Measurements from ENCODE around the gene TMEFF2.

Gene TMEFF2

DNA sequence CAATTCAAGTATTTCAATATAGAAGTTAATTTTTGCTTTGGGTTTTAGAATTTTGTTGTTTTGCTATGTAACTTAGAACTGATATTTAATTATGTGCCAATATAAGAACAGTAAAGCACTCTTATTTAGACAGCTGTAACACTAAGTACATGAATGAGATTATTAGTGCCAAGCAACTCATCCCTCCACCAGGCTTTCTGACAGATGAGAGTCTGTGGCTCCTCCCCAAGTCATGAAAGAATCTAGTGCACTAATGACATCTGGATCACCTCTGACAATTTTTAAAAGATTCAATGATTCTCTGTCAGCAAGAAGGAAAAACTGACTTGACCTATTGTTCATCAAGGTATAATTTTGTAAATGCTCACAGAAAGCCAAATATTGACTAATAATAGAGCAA is 67.8 kb downstream of the TMEFF2 start:
- no peak overlapping the region for H2AFZ ChIP-seq (ENCODE audit: low read length)
- no peaks in the 10 kb centered on the region for H3K79me1 ChIP-seq (ENCODE audit: low read depth, low read length)
- no peaks in the 10 kb centered on the region for H3K27me3 ChIP-seq (ENCODE audit: control insufficient read depth in 3 of 3, insufficient read depth in 3 of 3, low read depth in 1 of 3, low read length in 3 of 3)
- H2BK15ac ChIP-seq (ENCODE audit: low read length) = no peak overlapping the region
- H3K36me3 ChIP-seq (replicated peaks in 1 of 2; ENCODE audit: control insufficient read depth in 2 of 2, insufficient read depth in 2 of 2, low read length in 2 of 2) = no peaks in the 10 kb centered on the region
- no peak overlapping the region for H3K14ac ChIP-seq (ENCODE audit: low read length)
- no peak overlapping the region for H2BK120ac ChIP-seq (ENCODE audit: low read depth, low read length)
- DNase-seq (ENCODE audit: low spot score) = no peak
- no peak overlapping the region for H3K4me2 ChIP-seq (ENCODE audit: insufficient read depth, low read length, poor library complexity, severe bottlenecking)
- H2BK5ac ChIP-seq (ENCODE audit: low read length) = no peak overlapping the region
- peaks cover 0 to 2% of the 10 kb centered on the region in 2 donors for H3K9me3 ChIP-seq (replicated peaks in 1 of 2; ENCODE audit: control insufficient read depth in 2 of 2, insufficient read depth in 1 of 2, low read depth in 1 of 2, low read length in 2 of 2)
- no peak overlapping the region for H3K4ac ChIP-seq (ENCODE audit: low read length)
- H2AK5ac ChIP-seq (ENCODE audit: low read depth, low read length) = no peak overlapping the region
- H3K4me1 ChIP-seq (ENCODE audit: control insufficient read depth in 2 of 2, insufficient read depth in 1 of 2, low read depth in 1 of 2, low read length in 2 of 2) = peaks cover 0 to 2% of the 10 kb centered on the region in 2 donors
- H4K8ac ChIP-seq (ENCODE audit: low read depth, low read length) = no peak overlapping the region
- no peak overlapping the region for H4K91ac ChIP-seq (ENCODE audit: low read depth, low read length, poor library complexity)
- no peak overlapping the region for H3K23ac ChIP-seq (ENCODE audit: low read depth, low read length, poor library complexity)
- no peak overlapping the region for H2BK12ac ChIP-seq (ENCODE audit: low read length)
- H3K18ac ChIP-seq (ENCODE audit: low read length) = no peak overlapping the region
- H3K27ac ChIP-seq (replicated peaks; ENCODE audit: low read length) = no peak overlapping the region
- no peak overlapping the region for H3K4me3 ChIP-seq (ENCODE audit: low read length in 2 of 2)
- no peak overlapping the region for H3K9ac ChIP-seq (ENCODE audit: low read depth, low read length, poor library complexity)

DNA sequence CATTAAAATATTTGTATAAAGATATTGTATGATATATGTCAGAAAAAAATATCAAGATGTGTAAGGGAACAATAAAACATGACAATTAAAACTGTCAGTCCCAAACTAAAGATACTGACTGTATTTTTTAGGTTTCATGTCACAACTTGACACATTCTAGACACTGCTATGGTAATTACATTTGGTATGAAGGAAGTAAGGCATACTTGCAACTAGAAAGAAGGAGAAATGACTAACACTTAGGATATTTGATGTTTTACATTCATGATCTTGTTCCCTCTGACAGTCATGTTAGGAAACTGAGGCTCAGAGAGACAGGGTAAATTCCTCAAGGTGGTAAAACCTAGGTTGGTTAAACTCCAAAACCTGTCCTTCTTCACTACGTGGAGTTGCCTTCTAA is 68.3 kb downstream of the TMEFF2 start:
- WGBS, 2 donors (ENCODE audit: extremely low coverage in 2 of 2, insufficient read length in 2 of 2, insufficient replicate concordance in 1 of 2) = no CpG with 5 or more reads among the region's 1 CpG
- Histone ChIP-seq H2BK5ac (ENCODE audit: low read length) (no peak overlapping the region), H3K4me3 (ENCODE audit: low read length in 2 of 2) (no peak overlapping the region)

DNA sequence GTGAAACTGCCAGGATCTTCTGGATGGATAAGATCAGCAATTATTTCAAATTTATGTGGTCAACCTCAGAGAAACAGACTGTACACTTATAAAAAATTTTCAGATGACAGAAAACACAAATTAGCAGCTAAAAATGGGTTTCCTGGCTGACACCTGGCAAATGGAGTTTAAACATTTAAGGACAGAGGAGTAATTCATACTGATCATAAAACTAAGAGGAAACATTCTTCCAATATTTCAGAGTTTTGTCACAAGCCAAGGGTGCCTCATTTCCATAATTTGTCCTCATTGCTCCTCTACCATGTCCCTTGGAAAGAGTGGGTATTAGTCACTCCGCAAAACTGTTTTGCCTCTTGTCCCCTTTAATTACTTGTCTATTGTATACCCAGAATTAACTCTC is 70.2 kb downstream of the TMEFF2 start:
- Histone ChIP-seq H2AFZ (ENCODE audit: low read length) (no peak overlapping the region), H2BK15ac (ENCODE audit: low read length) (no peak overlapping the region), H3K27me3 (ENCODE audit: control insufficient read depth in 3 of 3, insufficient read depth in 3 of 3, low read depth in 1 of 3, low read length in 3 of 3) (no peaks in the 10 kb centered on the region), H4K8ac (ENCODE audit: low read depth, low read length) (no peak overlapping the region), H3K14ac (ENCODE audit: low read length) (no peak overlapping the region), H3K27ac (replicated peaks; ENCODE audit: low read length) (no peak overlapping the region), H3K4ac (ENCODE audit: low read length) (no peak overlapping the region), H2BK5ac (ENCODE audit: low read length) (no peak overlapping the region), H3K4me2 (ENCODE audit: insufficient read depth, low read length, poor library complexity, severe bottlenecking) (no peak overlapping the region), H3K9me3 (replicated peaks in 1 of 2; ENCODE audit: control insufficient read depth in 2 of 2, insufficient read depth in 1 of 2, low read depth in 1 of 2, low read length in 2 of 2) (peaks cover 0 to 2% of the 10 kb centered on the region in 2 donors), H2BK12ac (ENCODE audit: low read length) (no peak overlapping the region), H3K4me3 (ENCODE audit: low read length in 2 of 2) (no peak overlapping the region), H4K91ac (ENCODE audit: low read depth, low read length, poor library complexity) (no peak overlapping the region), H3K79me1 (ENCODE audit: low read depth, low read length) (no peaks in the 10 kb centered on the region), H3K23ac (ENCODE audit: low read depth, low read length, poor library complexity) (no peak overlapping the region), H2AK5ac (ENCODE audit: low read depth, low read length) (no peak overlapping the region), H3K36me3 (replicated peaks in 1 of 2; ENCODE audit: control insufficient read depth in 2 of 2, insufficient read depth in 2 of 2, low read length in 2 of 2) (no peaks in the 10 kb centered on the region), H2BK120ac (ENCODE audit: low read depth, low read length) (no peak overlapping the region), H3K4me1 (ENCODE audit: control insufficient read depth in 2 of 2, insufficient read depth in 1 of 2, low read depth in 1 of 2, low read length in 2 of 2) (peaks cover 0 to 2% of the 10 kb centered on the region in 2 donors), H3K18ac (ENCODE audit: low read length) (no peak overlapping the region), H3K9ac (ENCODE audit: low read depth, low read length, poor library complexity) (no peak overlapping the region)
- no CpG with 5 or more reads among the region's 1 CpG for WGBS, 2 donors (ENCODE audit: extremely low coverage in 2 of 2, insufficient read length in 2 of 2, insufficient replicate concordance in 1 of 2)
- DNase-seq (ENCODE audit: low spot score) = no peak

More for the DNA sequence above, 68.3 kb downstream of the TMEFF2 start:
- Histone ChIP-seq H3K14ac (ENCODE audit: low read length) (no peak overlapping the region), H3K9ac (ENCODE audit: low read depth, low read length, poor library complexity) (no peak overlapping the region), H2BK120ac (ENCODE audit: low read depth, low read length) (no peak overlapping the region), H4K91ac (ENCODE audit: low read depth, low read length, poor library complexity) (no peak overlapping the region), H3K27me3 (ENCODE audit: control insufficient read depth in 3 of 3, insufficient read depth in 3 of 3, low read depth in 1 of 3, low read length in 3 of 3) (no peaks in the 10 kb centered on the region), H2AFZ (ENCODE audit: low read length) (no peak overlapping the region), H3K18ac (ENCODE audit: low read length) (no peak overlapping the region), H2AK5ac (ENCODE audit: low read depth, low read length) (no peak overlapping the region), H3K23ac (ENCODE audit: low read depth, low read length, poor library complexity) (no peak overlapping the region), H3K27ac (replicated peaks; ENCODE audit: low read length) (no peak overlapping the region), H3K79me1 (ENCODE audit: low read depth, low read length) (no peaks in the 10 kb centered on the region), H2BK12ac (ENCODE audit: low read length) (no peak overlapping the region), H3K4me1 (ENCODE audit: control insufficient read depth in 2 of 2, insufficient read depth in 1 of 2, low read depth in 1 of 2, low read length in 2 of 2) (peaks cover 0 to 2% of the 10 kb centered on the region in 2 donors), H3K9me3 (replicated peaks in 1 of 2; ENCODE audit: control insufficient read depth in 2 of 2, insufficient read depth in 1 of 2, low read depth in 1 of 2, low read length in 2 of 2) (peaks cover 0 to 2% of the 10 kb centered on the region in 2 donors), H2BK15ac (ENCODE audit: low read length) (no peak overlapping the region), H3K4me2 (ENCODE audit: insufficient read depth, low read length, poor library complexity, severe bottlenecking) (no peak overlapping the region), H3K36me3 (replicated peaks in 1 of 2; ENCODE audit: control insufficient read depth in 2 of 2, insufficient read depth in 2 of 2, low read length in 2 of 2) (no peaks in the 10 kb centered on the region), H3K4ac (ENCODE audit: low read length) (no peak overlapping the region), H4K8ac (ENCODE audit: low read depth, low read length) (no peak overlapping the region)
- no peak for DNase-seq (ENCODE audit: low spot score)

DNA sequence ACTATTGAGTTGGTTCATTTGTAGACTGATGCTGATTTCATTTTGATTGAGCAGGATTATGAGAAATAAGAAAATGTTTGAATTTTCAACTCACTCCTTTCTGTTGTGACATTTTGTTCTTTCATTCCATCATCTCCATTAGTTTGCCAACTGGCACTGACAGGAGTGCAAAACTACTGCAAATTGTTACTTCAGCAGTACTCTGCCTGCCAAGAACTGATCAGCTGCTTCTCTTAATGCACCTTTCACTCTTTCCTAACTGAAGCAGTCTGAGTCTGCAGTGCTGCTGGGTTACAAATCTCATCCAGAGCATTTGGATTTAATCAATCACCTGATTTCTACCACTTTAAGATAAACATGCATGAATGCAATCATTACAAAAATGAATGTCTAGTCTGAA is 70.9 kb downstream of the TMEFF2 start:
- H4K91ac ChIP-seq (ENCODE audit: low read depth, low read length, poor library complexity) = no peak overlapping the region
- H3K4me2 ChIP-seq (ENCODE audit: insufficient read depth, low read length, poor library complexity, severe bottlenecking) = no peak overlapping the region
- H3K9me3 ChIP-seq (replicated peaks in 1 of 2; ENCODE audit: control insufficient read depth in 2 of 2, insufficient read depth in 1 of 2, low read depth in 1 of 2, low read length in 2 of 2) = peaks cover 0 to 2% of the 10 kb centered on the region in 2 donors
- no peak overlapping the region for H3K14ac ChIP-seq (ENCODE audit: low read length)
- no peak overlapping the region for H2AFZ ChIP-seq (ENCODE audit: low read length)
- no peak overlapping the region for H2AK5ac ChIP-seq (ENCODE audit: low read depth, low read length)
- H3K9ac ChIP-seq (ENCODE audit: low read depth, low read length, poor library complexity) = no peak overlapping the region
- H3K18ac ChIP-seq (ENCODE audit: low read length) = no peak overlapping the region
- peaks cover 0 to 2% of the 10 kb centered on the region in 2 donors for H3K4me1 ChIP-seq (ENCODE audit: control insufficient read depth in 2 of 2, insufficient read depth in 1 of 2, low read depth in 1 of 2, low read length in 2 of 2)
- no peak overlapping the region for H3K4ac ChIP-seq (ENCODE audit: low read length)
- no peak overlapping the region for H2BK15ac ChIP-seq (ENCODE audit: low read length)
- H3K27ac ChIP-seq (replicated peaks; ENCODE audit: low read length) = no peak overlapping the region
- H4K8ac ChIP-seq (ENCODE audit: low read depth, low read length) = no peak overlapping the region
- no peak overlapping the region for H2BK120ac ChIP-seq (ENCODE audit: low read depth, low read length)
- no peaks in the 10 kb centered on the region for H3K79me1 ChIP-seq (ENCODE audit: low read depth, low read length)
- no peak overlapping the region for H3K23ac ChIP-seq (ENCODE audit: low read depth, low read length, poor library complexity)
- no peak overlapping the region for H2BK12ac ChIP-seq (ENCODE audit: low read length)
- no peak overlapping the region for H3K4me3 ChIP-seq (ENCODE audit: low read length in 2 of 2)
- no peaks in the 10 kb centered on the region for H3K27me3 ChIP-seq (ENCODE audit: control insufficient read depth in 3 of 3, insufficient read depth in 3 of 3, low read depth in 1 of 3, low read length in 3 of 3)
- H3K36me3 ChIP-seq (replicated peaks in 1 of 2; ENCODE audit: control insufficient read depth in 2 of 2, insufficient read depth in 2 of 2, low read length in 2 of 2) = no peaks in the 10 kb centered on the region
- no peak for DNase-seq (ENCODE audit: low spot score)
- H2BK5ac ChIP-seq (ENCODE audit: low read length) = no peak overlapping the region

All from neuronal stem cell (in vitro differentiated cells).